Measurements from ENCODE around the gene ADAMTS3.

Gene ADAMTS3

GRCh38 chr4:72391281-72391680 lies 177.7 kb downstream of the ADAMTS3 start:
- DNase-seq, result no peak

GRCh38 chr4:72390409-72390808 lies 178.6 kb downstream of the ADAMTS3 start:
- no peak for DNase-seq

GRCh38 chr4:72388521-72388920 lies 180.5 kb downstream of the ADAMTS3 start:
- no peak for DNase-seq

- no peak for DNase-seq
Measured at GRCh38 chr4:72387959-72388358, 181.1 kb downstream of the ADAMTS3 start.

- no peak for DNase-seq
Measured at GRCh38 chr4:72383439-72383838, 185.6 kb downstream of the ADAMTS3 start.

GRCh38 chr4:72378901-72379300 lies 190.1 kb downstream of the ADAMTS3 start:
- DNase-seq, result no peak

- no peak for DNase-seq
Measured at GRCh38 chr4:72377491-72378194, 191.4 kb downstream of the ADAMTS3 start.

GRCh38 chr4:72376901-72377300 lies 192.1 kb downstream of the ADAMTS3 start:
- DNase-seq, result no peak

- peak; percentile 37 for DNase-seq
Measured at GRCh38 chr4:72375073-72375736, 193.8 kb downstream of the ADAMTS3 start.

- no peak for DNase-seq
Measured at GRCh38 chr4:72374159-72374558, 194.9 kb downstream of the ADAMTS3 start.

- DNase-seq, result no peak
Measured at GRCh38 chr4:72366601-72367000, 202.4 kb downstream of the ADAMTS3 start.

GRCh38 chr4:72365981-72366380 lies 203.0 kb downstream of the ADAMTS3 start:
- DNase-seq, result no peak

GRCh38 chr4:72365016-72365415 lies 204.0 kb downstream of the ADAMTS3 start:
- DNase-seq, result no peak

GRCh38 chr4:72360075-72360474 lies 208.9 kb downstream of the ADAMTS3 start:
- DNase-seq, result no peak

GRCh38 chr4:72358483-72358882 lies 210.5 kb downstream of the ADAMTS3 start:
- no peak for DNase-seq

GRCh38 chr4:72357908-72358307 lies 211.1 kb downstream of the ADAMTS3 start:
- DNase-seq, result no peak

- DNase-seq, result no peak
Measured at GRCh38 chr4:72352711-72353110, 216.3 kb downstream of the ADAMTS3 start.

- no peak for DNase-seq
Measured at GRCh38 chr4:72351521-72351920, 217.5 kb downstream of the ADAMTS3 start.

- DNase-seq, result no peak
Measured at GRCh38 chr4:72348701-72349100, 220.3 kb downstream of the ADAMTS3 start.

- no peak for DNase-seq
Measured at GRCh38 chr4:72344418-72344817, 224.6 kb downstream of the ADAMTS3 start.

- no peak for DNase-seq
Measured at GRCh38 chr4:72341432-72341820, 227.6 kb downstream of the ADAMTS3 start.

- DNase-seq, result no peak
Measured at GRCh38 chr4:72340803-72341431, 228.1 kb downstream of the ADAMTS3 start.

- DNase-seq, result no peak
Measured at GRCh38 chr4:72338060-72338459, 231.0 kb downstream of the ADAMTS3 start.

- DNase-seq, result no peak
Measured at GRCh38 chr4:72330381-72330780, 238.6 kb downstream of the ADAMTS3 start.

Data from GDM1 (cell line).